ENCODE data around the gene MYBBP1A. TPM values are rescaled to one million over a fixed set of nuclear protein-coding genes. Genes with fewer than 3 reads are reported as not detected.
"Not testable (repeated sequence)": the region's sequence is repeated elsewhere in the genome, so short reads cannot be mapped to it uniquely, and the experiment has no call there.

Gene MYBBP1A
- total RNA-seq, 1 donor from 2014 or later, result 28.5 TPM

DNA sequence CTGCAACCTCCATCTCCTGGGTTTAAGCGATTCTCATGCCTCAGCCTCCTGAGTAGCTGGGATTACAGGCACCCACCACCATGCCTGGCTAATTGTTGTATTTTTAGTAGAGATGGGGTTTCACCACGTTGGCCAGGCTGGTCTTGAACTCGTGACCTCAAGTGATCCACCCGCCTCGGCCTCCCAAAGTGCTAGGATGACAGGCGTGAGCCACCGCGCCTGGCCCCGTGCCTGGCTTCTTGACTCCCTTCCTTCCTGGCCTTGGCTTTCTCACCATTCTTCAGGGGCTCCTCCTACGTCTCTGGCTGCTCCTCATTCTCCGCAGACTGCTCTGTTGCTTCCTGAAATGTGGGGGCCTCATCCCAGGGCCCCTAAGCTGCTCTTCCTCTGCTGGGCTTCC, 34.9 kb upstream of the MYBBP1A start:
- not testable (repeated sequence) for DNase-seq

DNA sequence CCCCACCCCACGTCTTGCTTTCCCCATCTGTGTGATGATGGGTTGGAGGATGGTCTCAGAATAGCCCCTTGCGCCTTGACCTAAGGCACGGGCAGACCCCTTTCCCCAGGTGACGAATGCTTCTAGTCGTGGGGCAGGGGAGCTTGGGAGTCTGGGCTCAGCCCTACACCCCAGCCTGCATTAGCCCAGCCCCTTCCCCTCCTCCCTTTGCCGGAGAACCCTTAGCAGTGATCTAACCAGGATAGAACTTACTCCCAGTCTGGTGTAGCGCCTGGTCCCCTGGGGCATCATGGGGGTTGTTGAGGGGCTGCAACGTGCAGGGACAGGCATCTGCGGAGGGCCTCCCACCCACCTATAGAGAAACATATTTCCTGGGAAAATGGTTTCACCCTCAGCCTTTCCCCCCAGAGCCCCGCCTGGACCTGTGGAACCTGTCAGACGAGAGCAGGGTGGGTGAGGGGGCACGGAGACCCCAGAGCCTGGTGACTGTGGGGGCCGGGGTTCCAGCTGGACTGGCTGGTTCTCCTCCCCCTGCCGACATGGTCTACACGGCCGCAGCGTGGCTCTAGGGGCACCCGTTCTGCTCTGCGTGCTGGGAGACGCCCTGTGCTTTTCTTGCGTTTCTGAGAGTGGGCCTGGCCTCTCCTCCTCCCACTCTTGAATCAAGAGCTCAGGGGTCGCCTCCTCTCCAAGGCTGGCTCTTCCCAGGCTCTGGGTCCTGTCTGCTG, 33.9 kb upstream of the MYBBP1A start:
- DNase-seq, result no peak

DNA sequence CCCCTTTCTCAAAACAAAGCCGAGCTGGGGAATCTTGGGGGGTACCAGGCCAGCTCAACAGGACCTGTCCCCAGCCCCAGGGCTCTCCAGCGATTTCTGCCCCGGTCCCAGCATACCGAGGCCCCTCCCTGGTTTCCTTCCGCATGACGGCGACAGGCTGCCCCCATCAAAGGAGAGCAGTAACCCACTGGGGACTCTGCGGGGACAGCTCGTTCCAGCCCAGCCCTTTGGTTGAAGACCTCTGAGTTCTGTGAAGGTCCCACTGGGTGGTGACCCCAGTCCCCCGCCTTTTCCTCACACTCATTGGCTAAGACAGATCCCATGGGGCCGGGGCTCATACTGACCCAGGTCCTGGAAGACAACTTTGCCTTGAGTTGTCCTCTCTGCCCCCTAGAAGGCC, 33.2 kb upstream of the MYBBP1A start:
- no peak for DNase-seq

GRCh38 chr17:4587803-4588202, 32.6 kb upstream of the MYBBP1A start:
- no peak for DNase-seq

DNA sequence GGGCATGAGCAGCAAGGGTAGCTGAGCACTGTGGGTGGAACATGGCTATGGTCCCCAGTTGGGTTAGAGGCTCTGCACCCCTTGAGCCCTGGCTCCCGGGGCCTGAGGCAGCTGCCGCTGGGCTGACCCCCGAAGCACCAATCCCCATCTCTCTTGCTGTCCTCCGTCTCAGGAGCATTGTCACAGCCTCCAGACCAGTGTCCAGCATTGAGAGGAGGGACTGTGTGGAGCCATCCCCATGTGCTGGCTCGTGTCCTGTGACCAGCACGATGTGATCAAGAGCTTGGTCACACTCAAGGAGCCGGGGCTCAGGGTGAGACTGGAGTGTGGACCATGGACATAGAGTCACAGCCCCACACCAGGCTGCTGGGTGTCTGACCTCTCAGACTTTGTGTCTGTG, 32.0 kb upstream of the MYBBP1A start:
- no peak for DNase-seq

- no peak for DNase-seq
These were observed 30.9 kb upstream of the MYBBP1A start for GRCh38 chr17:4586043-4586442.

GRCh38 chr17:4585638-4585994, 30.4 kb upstream of the MYBBP1A start:
- DNase-seq, result no peak

GRCh38 chr17:4584917-4585637, 29.9 kb upstream of the MYBBP1A start:
- DNase-seq, result no peak

DNA sequence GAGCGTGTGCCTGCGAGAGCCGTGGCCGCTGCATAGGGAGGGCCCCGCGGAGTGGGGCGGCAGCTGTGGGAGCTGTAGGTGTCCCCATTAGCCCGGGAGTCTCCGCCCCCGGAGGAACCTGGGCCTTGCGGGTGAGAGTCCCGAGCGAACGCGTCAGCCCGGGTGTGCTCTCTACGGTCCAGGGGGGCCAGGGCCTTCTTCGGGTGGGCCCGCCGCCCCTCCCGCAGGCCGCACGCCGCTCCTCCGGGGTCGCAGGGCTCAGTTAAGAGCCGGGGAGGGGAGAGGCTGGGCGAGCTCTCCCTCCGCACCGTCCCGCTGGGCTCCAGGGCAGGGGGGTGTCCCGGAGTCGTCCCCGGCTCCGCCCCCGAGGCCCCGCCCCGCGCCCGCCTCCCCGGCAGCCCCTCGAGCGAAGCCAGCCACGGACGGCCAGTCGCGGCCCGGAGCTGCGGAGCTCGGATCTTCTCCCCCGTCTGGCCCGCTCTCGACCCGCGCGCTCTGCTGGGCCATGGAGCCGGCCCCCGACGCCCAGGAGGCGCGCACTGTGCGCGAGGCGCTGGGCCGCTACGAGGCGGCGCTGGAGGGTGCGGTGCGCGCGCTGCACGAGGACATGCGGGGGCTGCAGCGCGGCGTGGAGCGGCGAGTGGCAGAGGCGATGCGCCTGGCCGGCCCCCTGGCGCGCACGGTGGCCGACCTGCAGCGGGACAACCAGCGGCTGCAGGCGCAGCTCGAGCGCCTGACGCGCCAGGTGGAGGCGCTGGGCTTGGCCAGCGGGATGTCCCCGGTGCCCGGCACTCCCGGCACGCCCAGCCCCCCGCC, 29.1 kb upstream of the MYBBP1A start, which contains the start of gene SMTNL2:
TSS of gene SMTNL2 (plus strand) at position 429 of the 816 bp plus-strand sequence. CDS start at position 506, 77 bp downstream.
- DNase-seq, result no peak

GRCh38 chr17:4583782-4584100, 28.6 kb upstream of the MYBBP1A start:
- no peak for DNase-seq

GRCh38 chr17:4583206-4583605, 28.0 kb upstream of the MYBBP1A start:
- DNase-seq, result no peak

DNA sequence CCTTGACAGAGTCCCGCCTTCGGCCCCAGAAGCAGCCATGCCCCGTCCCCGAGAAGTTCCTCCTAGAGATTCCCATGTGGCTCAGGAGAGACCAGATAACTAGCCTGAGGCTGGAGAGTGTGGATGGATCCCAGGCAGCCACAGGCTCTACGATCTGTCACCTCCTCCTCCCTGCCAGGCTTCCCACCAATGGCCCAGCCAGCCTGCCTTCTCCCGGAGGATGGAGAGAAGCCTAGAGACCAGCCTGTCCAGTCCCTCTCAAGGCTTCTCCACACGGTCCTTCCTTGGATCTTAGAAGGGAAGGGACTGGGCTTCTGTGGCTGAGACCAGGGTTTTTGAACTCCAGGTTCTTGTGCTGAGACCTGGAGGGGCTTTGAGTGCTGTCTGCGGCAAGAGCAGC, 27.5 kb upstream of the MYBBP1A start:
- no peak for DNase-seq

GRCh38 chr17:4582101-4582501, 26.9 kb upstream of the MYBBP1A start:
- no peak for DNase-seq

DNA sequence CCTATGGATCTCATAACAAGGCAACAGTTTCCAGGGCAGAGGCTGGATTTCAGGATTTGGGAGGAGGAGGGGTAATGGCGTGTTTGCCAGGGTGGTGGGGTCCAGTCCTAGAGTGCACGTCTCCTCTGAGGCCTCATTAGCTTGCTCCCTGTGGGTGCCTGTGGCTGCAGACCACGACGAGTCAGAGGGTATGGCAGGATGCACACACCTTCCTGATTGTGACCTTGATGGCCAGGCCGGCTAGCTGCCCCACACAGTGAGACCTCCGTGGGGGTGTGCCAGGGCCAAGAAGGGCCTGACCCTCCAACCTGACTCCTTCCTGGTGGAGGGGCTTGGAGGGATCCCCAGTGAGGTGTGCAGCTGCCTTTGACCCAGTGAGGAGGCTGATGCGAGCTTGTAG, 25.1 kb upstream of the MYBBP1A start:
- no peak for DNase-seq

DNA sequence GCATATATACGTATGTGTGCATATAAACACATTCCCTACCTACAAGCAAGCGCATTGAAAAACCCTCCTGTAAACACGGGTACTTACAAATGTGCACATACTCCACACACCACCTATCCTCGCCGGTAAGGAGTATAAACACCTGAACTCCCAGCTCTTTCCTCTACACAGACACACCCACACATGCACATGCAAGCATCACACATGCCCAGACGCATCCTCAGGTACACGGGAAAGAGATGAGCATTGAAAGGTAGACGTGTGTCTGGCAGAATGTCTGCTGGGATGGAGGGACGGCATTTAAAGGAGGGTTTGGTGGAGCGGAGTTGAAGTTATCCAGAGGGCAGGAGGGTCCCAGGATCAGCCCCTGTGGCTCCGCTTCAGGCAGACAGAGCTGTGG, 24.5 kb upstream of the MYBBP1A start:
- no peak for DNase-seq

GRCh38 chr17:4578349-4578748, 23.2 kb upstream of the MYBBP1A start:
- DNase-seq, result not testable (repeated sequence)

DNA sequence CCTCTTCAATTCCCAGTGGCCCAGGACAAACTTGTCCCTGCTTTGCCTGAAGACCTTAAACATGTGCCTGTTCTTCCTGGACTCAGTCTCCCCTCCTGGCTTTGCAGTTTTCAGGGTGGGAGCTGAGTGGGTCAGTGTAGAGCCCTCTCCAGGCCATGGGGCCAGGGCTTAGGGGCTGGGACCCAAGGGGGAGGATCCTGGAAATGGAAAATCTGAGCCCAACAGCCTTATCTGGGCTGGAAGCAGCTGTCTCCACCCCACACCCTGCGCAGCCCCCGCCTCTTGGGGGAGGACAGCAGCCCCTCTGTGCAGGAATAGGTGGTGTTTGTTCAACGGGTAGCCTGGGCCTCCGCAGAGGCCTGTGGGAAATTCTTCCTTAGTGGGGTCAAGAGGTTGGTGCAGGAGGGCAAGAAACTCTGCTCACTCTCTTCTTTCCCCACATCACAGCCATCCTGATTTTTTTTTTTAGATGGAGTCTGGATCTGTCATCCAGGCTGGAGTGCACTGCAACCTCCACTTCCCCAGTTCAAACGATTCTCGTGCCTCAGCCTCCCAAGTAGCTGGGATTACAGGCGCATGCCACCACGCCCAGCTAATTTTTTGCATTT, 22.3 kb upstream of the MYBBP1A start:
- no peak for DNase-seq

DNA sequence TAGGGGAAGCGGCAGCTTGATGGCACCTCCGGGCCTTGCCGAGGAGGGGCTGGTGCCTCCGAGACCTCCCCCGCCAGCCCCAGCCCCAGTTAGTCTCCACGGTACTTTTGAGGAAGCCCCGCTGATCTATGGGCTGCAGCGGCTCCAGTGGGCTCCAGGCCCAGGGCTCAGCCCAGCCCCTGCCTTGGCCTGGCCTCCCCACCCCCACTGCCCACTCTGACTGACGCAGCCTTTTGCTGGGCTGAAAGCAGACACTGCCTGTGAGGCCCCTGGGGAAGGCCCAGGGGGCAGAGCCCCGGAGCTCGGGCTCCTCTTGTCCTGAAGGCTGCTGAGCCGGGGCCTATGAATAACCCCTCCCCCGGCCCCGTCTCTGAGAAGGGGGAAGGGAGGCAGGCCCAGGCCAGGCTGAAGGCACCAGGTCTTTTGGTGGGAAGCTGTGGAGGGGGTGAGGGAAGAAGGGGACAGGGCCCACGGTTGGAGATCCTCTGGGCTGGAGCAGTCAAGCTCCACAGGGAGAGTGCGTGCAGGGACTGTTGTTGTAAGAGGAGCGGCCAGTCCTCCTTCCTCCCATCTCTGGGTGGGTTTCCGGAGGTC, 21.6 kb upstream of the MYBBP1A start:
- no peak for DNase-seq

DNA sequence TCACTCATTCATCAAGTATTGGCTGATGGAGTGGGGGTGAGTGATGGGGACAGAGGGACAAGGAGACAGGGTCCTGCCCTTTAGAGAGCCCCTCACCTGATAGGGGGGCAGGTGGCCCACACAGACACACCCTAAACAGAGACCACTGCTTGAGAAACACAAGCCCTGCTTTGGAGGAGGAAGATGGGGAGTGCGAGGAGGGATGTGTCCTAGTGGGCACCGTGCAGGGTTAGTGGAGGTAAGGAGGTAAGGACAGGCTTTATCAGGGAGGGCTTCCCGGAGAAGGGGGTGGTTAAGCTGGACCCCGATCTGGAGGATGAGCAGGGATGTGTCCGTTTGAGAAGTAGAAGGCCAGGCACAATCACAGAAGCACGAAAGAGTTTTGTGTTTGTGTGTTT, 21.0 kb upstream of the MYBBP1A start:
- DNase-seq, result no peak

- DNase-seq, result no peak
These were observed 19.4 kb upstream of the MYBBP1A start for GRCh38 chr17:4574448-4575045.

DNA sequence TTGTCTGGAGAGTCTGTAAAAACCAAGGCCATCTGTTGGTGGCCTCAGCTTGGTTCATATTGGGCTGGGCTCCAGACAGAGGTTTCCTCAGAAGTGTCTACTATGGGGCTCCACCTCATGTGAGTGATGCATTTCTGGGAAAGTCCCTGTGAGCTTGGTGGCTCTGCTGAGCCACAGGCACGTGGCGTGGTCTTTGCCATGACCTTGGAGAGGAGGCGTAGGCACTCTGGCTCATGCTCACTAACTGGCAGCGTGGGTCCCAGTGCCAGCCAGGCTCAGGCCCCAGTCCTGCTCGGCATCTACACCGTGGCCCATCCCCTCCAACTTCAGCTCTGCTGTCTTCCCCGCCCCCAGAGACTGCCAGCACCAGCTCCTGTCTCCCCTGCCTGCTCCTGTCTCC, 18.5 kb upstream of the MYBBP1A start:
- no peak for DNase-seq

DNA sequence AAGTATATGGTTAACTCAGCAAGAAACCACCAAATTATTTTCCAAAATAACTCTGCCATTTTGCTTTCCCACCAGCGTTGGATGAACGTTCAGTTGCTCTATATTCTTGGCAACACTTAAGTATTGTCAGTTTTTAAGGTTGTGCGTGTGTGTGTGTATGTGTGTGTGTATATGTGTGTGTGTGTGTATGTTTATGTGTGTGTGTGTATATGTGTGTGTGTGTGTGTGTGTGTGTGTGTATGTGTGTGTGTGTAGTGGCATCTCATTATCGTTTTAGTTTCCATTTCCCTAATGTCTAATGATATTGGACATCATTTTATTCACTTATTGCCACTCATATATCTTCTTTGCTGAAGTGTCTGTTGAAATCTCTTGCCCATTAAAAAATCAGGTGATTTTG, 17.9 kb upstream of the MYBBP1A start:
- no peak for DNase-seq

Data from occipital lobe (tissue), 2 donors.